Rectal smooth muscle tissue (tissue), 1 donor: ENCODE results near the gene COL24A1.
"Not testable (repeated sequence)": the region's sequence is repeated elsewhere in the genome, so short reads cannot be mapped to it uniquely, and the experiment has no call there.

Experiments
- H3K27ac ChIP-seq: one replicate; pipeline ENCODE4 v1.7.0; 2013; ENCODE audit warnings: low read depth, low read length, inconsistent platforms
- H3K27me3 ChIP-seq: one replicate; pipeline ENCODE4 v1.7.0; 2013; ENCODE audit warnings: low read length; ENCODE audit not compliant: control insufficient read depth, insufficient read depth
- H3K36me3 ChIP-seq: one replicate; pipeline ENCODE4 v1.7.0; 2013; ENCODE audit warnings: low read length; ENCODE audit not compliant: control insufficient read depth, insufficient read depth
- H3K4me1 ChIP-seq: one replicate; pipeline ENCODE4 v1.7.0; 2013; ENCODE audit warnings: low read length; ENCODE audit not compliant: control insufficient read depth, insufficient read depth
- H3K4me3 ChIP-seq: one replicate; pipeline ENCODE4 v1.7.0; 2013; ENCODE audit warnings: low read length
- H3K9ac ChIP-seq: one replicate; pipeline ENCODE4 v1.7.0; 2013; ENCODE audit warnings: low read length

Gene COL24A1

GRCh38 chr1:86000601-86001000, 156.0 kb downstream of the COL24A1 start:
- Histone ChIP-seq H3K4me3 (no peak overlapping the region), H3K9ac (no peak overlapping the region), H3K36me3 (no peaks in the 10 kb centered on the region), H3K4me1 (no peaks in the 10 kb centered on the region), H3K27ac (no peak overlapping the region), H3K27me3 (no peaks in the 10 kb centered on the region)

- Histone ChIP-seq H3K36me3 (no peaks in the 10 kb centered on the region), H3K27ac (no peak overlapping the region), H3K4me1 (no peaks in the 10 kb centered on the region), H3K4me3 (no peak overlapping the region), H3K9ac (no peak overlapping the region), H3K27me3 (no peaks in the 10 kb centered on the region)
These were observed 158.3 kb downstream of the COL24A1 start for GRCh38 chr1:85998105-85998855.

- no peak overlapping the region for H3K27ac ChIP-seq
- H3K36me3 ChIP-seq, result no peaks in the 10 kb centered on the region
- H3K4me3 ChIP-seq, result no peak overlapping the region
- no peak overlapping the region for H3K9ac ChIP-seq
- no peaks in the 10 kb centered on the region for H3K27me3 ChIP-seq
- H3K4me1 ChIP-seq, result no peaks in the 10 kb centered on the region
These were observed 163.8 kb downstream of the COL24A1 start for GRCh38 chr1:85992791-85993190.

- H3K27me3 ChIP-seq, result no peaks in the 10 kb centered on the region
- H3K9ac ChIP-seq, result no peak overlapping the region
- no peaks in the 10 kb centered on the region for H3K4me1 ChIP-seq
- H3K27ac ChIP-seq, result no peak overlapping the region
- H3K36me3 ChIP-seq, result no peaks in the 10 kb centered on the region
- H3K4me3 ChIP-seq, result no peak overlapping the region
These were observed 165.3 kb downstream of the COL24A1 start for GRCh38 chr1:85991261-85991660.

GRCh38 chr1:85984636-85985035, 171.9 kb downstream of the COL24A1 start:
- Histone ChIP-seq H3K27me3 (no peaks in the 10 kb centered on the region), H3K9ac (no peak overlapping the region), H3K4me3 (no peak overlapping the region), H3K4me1 (no peaks in the 10 kb centered on the region), H3K36me3 (no peaks in the 10 kb centered on the region), H3K27ac (no peak overlapping the region)

- H3K36me3 ChIP-seq, result no peaks in the 10 kb centered on the region
- H3K27ac ChIP-seq, result no peak overlapping the region
- H3K9ac ChIP-seq, result no peak overlapping the region
- H3K4me1 ChIP-seq, result no peaks in the 10 kb centered on the region
- no peaks in the 10 kb centered on the region for H3K27me3 ChIP-seq
- H3K4me3 ChIP-seq, result no peak overlapping the region
These were observed 173.3 kb downstream of the COL24A1 start for GRCh38 chr1:85983316-85983715.

GRCh38 chr1:85976516-85977205, 179.9 kb downstream of the COL24A1 start:
- H3K27ac ChIP-seq, result no peak overlapping the region
- no peaks in the 10 kb centered on the region for H3K36me3 ChIP-seq
- no peak overlapping the region for H3K4me3 ChIP-seq
- no peaks in the 10 kb centered on the region for H3K4me1 ChIP-seq
- no peak overlapping the region for H3K9ac ChIP-seq
- H3K27me3 ChIP-seq, result no peaks in the 10 kb centered on the region

- Histone ChIP-seq H3K27ac (no peak overlapping the region), H3K9ac (no peak overlapping the region), H3K4me1 (no peaks in the 10 kb centered on the region), H3K4me3 (no peak overlapping the region), H3K36me3 (no peaks in the 10 kb centered on the region), H3K27me3 (no peaks in the 10 kb centered on the region)
These were observed 180.6 kb downstream of the COL24A1 start for GRCh38 chr1:85975912-85976371.

GRCh38 chr1:85962457-85962856, 194.1 kb downstream of the COL24A1 start:
- Histone ChIP-seq H3K9ac (no peak overlapping the region), H3K4me1 (no peaks in the 10 kb centered on the region), H3K4me3 (no peak overlapping the region), H3K27ac (no peak overlapping the region), H3K36me3 (no peaks in the 10 kb centered on the region), H3K27me3 (no peaks in the 10 kb centered on the region)

GRCh38 chr1:85957760-85958159, 198.8 kb downstream of the COL24A1 start:
- Histone ChIP-seq H3K36me3 (no peaks in the 10 kb centered on the region), H3K27me3 (no peaks in the 10 kb centered on the region), H3K4me1 (peaks cover 2% of the 10 kb centered on the region), H3K4me3 (no peak overlapping the region), H3K9ac (no peak overlapping the region), H3K27ac (no peak overlapping the region)

- H3K27ac ChIP-seq, H3K4me1 ChIP-seq, H3K36me3 ChIP-seq, H3K27me3 ChIP-seq, H3K4me3 ChIP-seq, H3K9ac ChIP-seq: not testable (repeated sequence)
These were observed 201.4 kb downstream of the COL24A1 start for GRCh38 chr1:85955218-85955617.

- Histone ChIP-seq H3K9ac (no peak overlapping the region), H3K27me3 (no peaks in the 10 kb centered on the region), H3K27ac (no peak overlapping the region), H3K36me3 (no peaks in the 10 kb centered on the region), H3K4me3 (no peak overlapping the region), H3K4me1 (peaks cover 2% of the 10 kb centered on the region)
These were observed 204.1 kb downstream of the COL24A1 start for GRCh38 chr1:85952460-85952859.

GRCh38 chr1:85947186-85947585, 209.4 kb downstream of the COL24A1 start:
- Histone ChIP-seq H3K27me3 (no peaks in the 10 kb centered on the region), H3K4me3 (no peak overlapping the region)

More at GRCh38 chr1:85947186-85947585, 209.4 kb downstream of the COL24A1 start:
- no peak overlapping the region for H3K9ac ChIP-seq
- H3K27ac ChIP-seq, result no peak overlapping the region
- H3K36me3 ChIP-seq, result no peaks in the 10 kb centered on the region
- H3K4me1 ChIP-seq, result no peaks in the 10 kb centered on the region
